ENCODE data around the gene TEAD1.

- TF ChIP-seq CTCF (IDR thresholded peaks at IDR 0.05) (no peak), POLR2AphosphoS5 (IDR thresholded peaks at IDR 0.05; ENCODE audit: low read depth, low read length) (no peak), TCF7L2 (IDR thresholded peaks at IDR 0.05; ENCODE audit: low read depth, low read length) (no peak), REST (IDR thresholded peaks at IDR 0.05; ENCODE audit: insufficient read depth in 1 of 2, low read depth in 2 of 2, low read length in 1 of 2) (no peak), SIN3A (IDR thresholded peaks at IDR 0.05; ENCODE audit: borderline replicate concordance, insufficient read depth, low read depth, low read length) (no peak)
Observed at GRCh38 chr11:12746593-12747097, 72.4 kb downstream of the TEAD1 start.
